NT2/D1 (cell line): ENCODE data around the gene GREM1.

ENCODE experiments used
- SUZ12 ChIP-seq: IDR thresholded peaks from 2 replicates; pipeline ENCODE4 v1.6.1; 2011; ENCODE audit not compliant: insufficient read length, insufficient read depth; ENCODE audit errors: extremely low read depth
- YY1 ChIP-seq: IDR thresholded peaks from 2 replicates; pipeline ENCODE4 v1.6.1; 2011; ENCODE audit not compliant: insufficient read length, insufficient read depth
- ZNF274 ChIP-seq: IDR thresholded peaks from 2 replicates; pipeline ENCODE4 v1.6.1; 2011; ENCODE audit warnings: mild to moderate bottlenecking, low read depth, low read length

DNA sequence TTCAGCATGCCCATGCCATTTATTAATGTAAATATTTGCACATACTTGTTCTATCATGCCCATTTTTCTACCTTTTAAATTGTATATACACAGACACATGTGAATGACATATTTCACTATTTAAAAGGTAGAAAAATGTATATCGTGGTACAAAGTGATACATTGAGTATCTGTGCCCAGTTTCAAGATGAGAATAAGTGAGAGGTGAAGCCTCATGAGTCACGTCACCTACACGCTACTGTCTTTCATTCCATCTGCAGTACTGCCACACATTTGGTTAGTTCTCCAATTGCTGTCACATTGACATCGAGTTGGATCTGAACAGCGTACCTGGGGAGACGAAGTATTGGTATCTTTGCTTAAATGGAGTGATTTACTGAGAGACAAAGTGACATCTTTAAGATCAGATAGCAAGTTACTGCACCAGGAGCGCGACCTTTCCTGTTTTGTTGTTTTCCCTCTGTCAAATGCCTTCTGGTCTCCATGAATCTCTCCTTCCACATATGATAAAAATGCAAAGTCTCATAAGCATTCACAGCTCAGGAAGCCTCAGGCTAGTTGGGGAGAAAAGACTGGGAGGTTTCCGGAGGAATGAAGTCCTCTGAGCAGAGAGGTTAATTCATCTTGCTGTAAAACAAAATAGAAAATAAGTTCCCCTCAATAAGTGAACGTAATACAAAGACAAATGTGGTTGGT, 12.0 kb downstream of the GREM1 start:
- TF ChIP-seq YY1, result no peak
- no peak for TF ChIP-seq SUZ12
- TF ChIP-seq ZNF274, result no peak
